ENCODE results near the gene CHSY3. TPM values are rescaled to one million over a fixed set of nuclear protein-coding genes. Genes with fewer than 3 reads are reported as not detected.

The CHSY3 gene
- total RNA-seq, 4 donors from 2014 or later: 0.84 to 4.3 (median 2.6) TPM

- TF ChIP-seq POLR2A (IDR thresholded peaks at IDR 0.05): no peak
- TF ChIP-seq CTCF (IDR thresholded peaks at IDR 0.05): no peak
- H3K4me3 ChIP-seq (ENCODE audit: low read depth, poor library complexity, severe bottlenecking): no peak overlapping the region
- no peak for DNase-seq (ENCODE audit: low spot score in 2 of 2)
- intact Hi-C loops (cut with DNase I; ENCODE audit: low total_unique reads): no loop called here
- 90 to 93% methylated on average over 4 of the region's 4 CpGs for WGBS, 2 donors
Measured at GRCh38 chr5:130227699-130228098, 323.4 kb downstream of the CHSY3 start.

GRCh38 chr5:130231786-130232185 lies 327.5 kb downstream of the CHSY3 start:
- no peak overlapping the region for H3K4me3 ChIP-seq (ENCODE audit: low read depth, poor library complexity, severe bottlenecking)
- WGBS, 2 donors: 25 to 43% methylated on average over 1 of the region's 1 CpG
- no peak for DNase-seq (ENCODE audit: low spot score in 2 of 2)
- intact Hi-C loops (cut with DNase I; ENCODE audit: low total_unique reads): no loop called here
- TF ChIP-seq POLR2A (IDR thresholded peaks at IDR 0.05) (no peak), CTCF (IDR thresholded peaks at IDR 0.05) (no peak)

- DNase-seq (ENCODE audit: low spot score in 2 of 2): no peak
- H3K4me3 ChIP-seq (ENCODE audit: low read depth, poor library complexity, severe bottlenecking): no peak overlapping the region
- intact Hi-C loops (cut with DNase I; ENCODE audit: low total_unique reads): no loop called here
- 77 to 85% methylated on average over 1 of the region's 1 CpG for WGBS, 2 donors
- TF ChIP-seq POLR2A (IDR thresholded peaks at IDR 0.05): no peak
- no peak for TF ChIP-seq CTCF (IDR thresholded peaks at IDR 0.05)
Measured at GRCh38 chr5:130234816-130235215, 330.6 kb downstream of the CHSY3 start.

Other genes with a start within 250 kb of the CHSY3 start
- not detected for gene MINAR2, start 156.4 kb upstream of the CHSY3 start, total RNA-seq